Bronchial epithelial cell (primary cell): Measurements from ENCODE around the gene CHRNA9. TPM values are rescaled to one million over a fixed set of nuclear protein-coding genes. Genes with fewer than 3 reads are reported as not detected.

Experiments used
- DNase-seq: peaks from one replicate; pipeline ENCODE4 v3.0.0-alpha.2; 2010; ENCODE audit warnings: low read depth
- FAIRE-seq: peaks from 2 replicates; lab custom pipeline; 2011; peaks lifted over from hg19 to GRCh38; lab: Jason Lieb, UNC
- H3K27me3 ChIP-seq: 2 replicates; pipeline ENCODE4 v1.5.1; 2011; ENCODE audit warnings: low read length; ENCODE audit not compliant: control insufficient read depth, insufficient read depth
- H3K36me3 ChIP-seq: 2 replicates; pipeline ENCODE4 v1.5.1; 2011; ENCODE audit warnings: low read length; ENCODE audit not compliant: control insufficient read depth, insufficient read depth
- H3K4me3 ChIP-seq: 2 replicates; pipeline ENCODE4 v1.5.1; 2011; ENCODE audit warnings: mild to moderate bottlenecking, low read depth, low read length, control low read depth
- CTCF ChIP-seq: IDR thresholded peaks from 2 replicates; pipeline ENCODE4 v1.5.1; 2011; ENCODE audit warnings: mild to moderate bottlenecking, moderate library complexity, low read length, control low read depth, inconsistent platforms; ENCODE audit not compliant: insufficient read depth, severe bottlenecking
- total RNA-seq: library from RNA; depleted of rRNA; stranded (reverse); fragments of >200 nt; gene quantifications from 2 replicates; pipeline ENCODE4 v1.2.1, GENCODE V29; 2014

CHRNA9 gene
- total RNA-seq, 1 donor from 2014 or later: 0.26 TPM

- no peak for DNase-seq
- no peak for FAIRE-seq
- H3K36me3 ChIP-seq: no peaks in the 10 kb centered on the region
- no peak overlapping the region for H3K4me3 ChIP-seq
- TF ChIP-seq CTCF: no peak
- no peaks in the 10 kb centered on the region for H3K27me3 ChIP-seq
These were observed 1.9 kb downstream of the CHRNA9 start for GRCh38 chr4:40337051-40337450.

- Histone ChIP-seq H3K4me3 (no peak overlapping the region), H3K36me3 (no peaks in the 10 kb centered on the region), H3K27me3 (no peaks in the 10 kb centered on the region)
- FAIRE-seq: no peak
- TF ChIP-seq CTCF: no peak
- no peak for DNase-seq
These were observed 2.4 kb downstream of the CHRNA9 start for GRCh38 chr4:40337523-40337922.

- H3K27me3 ChIP-seq: no peaks in the 10 kb centered on the region
- FAIRE-seq (peak; percentile 40), DNase-seq (peak; percentile 48)
- TF ChIP-seq CTCF: no peak
- no peaks in the 10 kb centered on the region for H3K36me3 ChIP-seq
- H3K4me3 ChIP-seq: no peak overlapping the region
These were observed 4.9 kb downstream of the CHRNA9 start for GRCh38 chr4:40340030-40340429.

- TF ChIP-seq CTCF: no peak
- FAIRE-seq: no peak
- no peaks in the 10 kb centered on the region for H3K27me3 ChIP-seq
These were observed 12.3 kb downstream of the CHRNA9 start for GRCh38 chr4:40347472-40347871.

GRCh38 chr4:40348000-40348399, 12.9 kb downstream of the CHRNA9 start:
- FAIRE-seq: no peak
- Histone ChIP-seq H3K4me3 (no peak overlapping the region), H3K27me3 (no peaks in the 10 kb centered on the region), H3K36me3 (no peaks in the 10 kb centered on the region)
- no peak for DNase-seq
- no peak for TF ChIP-seq CTCF

More at GRCh38 chr4:40347472-40347871, 12.3 kb downstream of the CHRNA9 start:
- Histone ChIP-seq H3K36me3 (no peaks in the 10 kb centered on the region), H3K4me3 (no peak overlapping the region)
- no peak for DNase-seq

GRCh38 chr4:40349561-40350198, 14.5 kb downstream of the CHRNA9 start:
- TF ChIP-seq CTCF: no peak
- no peaks in the 10 kb centered on the region for H3K36me3 ChIP-seq
- H3K27me3 ChIP-seq: no peaks in the 10 kb centered on the region
- FAIRE-seq: no peak
- no peak overlapping the region for H3K4me3 ChIP-seq
- peak; percentile 63 for DNase-seq
